Cardiac muscle cell (in vitro differentiated cells and primary cell): ENCODE results near the gene CCL27. TPM values are rescaled to one million over a fixed set of nuclear protein-coding genes. Genes with fewer than 3 reads are reported as not detected.

Source experiments
- DNase-seq, 2 donors: peaks; one replicate each; pipeline versions ENCODE4 v3.0.0 to v3.0.0-alpha.2; 2010 to 2017; ENCODE audit warnings: low read depth in 1 of 2, low spot score in 1 of 2
- H3K27ac ChIP-seq: fragments of 200-600 bp; sonication (generic); 2 replicates; pipeline ENCODE4 v1.5.1; 2016
- H3K27me3 ChIP-seq: fragments of 200-600 bp; sonication (generic); 2 replicates; pipeline ENCODE4 v1.6.0; 2016; ENCODE audit warnings: control low read depth
- H3K36me3 ChIP-seq: fragments of 200-600 bp; sonication (generic); 2 replicates; pipeline ENCODE4 v1.5.1; 2016; ENCODE audit warnings: control low read depth
- H3K4me1 ChIP-seq: fragments of 200-600 bp; sonication (generic); 2 replicates; pipeline ENCODE4 v1.8.1; 2017; ENCODE audit warnings: low read depth, mild to moderate bottlenecking, mixed run types
- H3K4me3 ChIP-seq: fragments of 200-600 bp; sonication (generic); 2 replicates; pipeline ENCODE4 v1.5.1; 2016; ENCODE audit warnings: mild to moderate bottlenecking
- H3K9me3 ChIP-seq: fragments of 200-600 bp; sonication (generic); 2 replicates; pipeline ENCODE4 v1.5.1; 2017; ENCODE audit warnings: low read depth, mild to moderate bottlenecking, control low read depth
- polyA plus RNA-seq: library from polyadenylated mRNA; unstranded; fragments of >200 nt; fragmentation: Nextera tagmentation; extraction: Ambion mirVana; gene quantifications from 2 replicates; pipeline ENCODE4 v1.2.1, GENCODE V29; 2016
- total RNA-seq: library from RNA; depleted of rRNA; stranded (reverse); fragments of >200 nt; gene quantifications from 2 replicates; pipeline ENCODE4 v1.2.3, GENCODE V29; 2016
- TF ChIP-seq, protein P1 (sequence below): IDR thresholded peaks from 2 replicates; pipeline ENCODE4 v1.5.1; 2012; ENCODE audit warnings: low read depth, mild to moderate bottlenecking, low read length

The CCL27 gene
- total and polyA plus RNA-seq, 2 experiments from 2014 or later = 0.77 to 1.3 TPM

DNA sequence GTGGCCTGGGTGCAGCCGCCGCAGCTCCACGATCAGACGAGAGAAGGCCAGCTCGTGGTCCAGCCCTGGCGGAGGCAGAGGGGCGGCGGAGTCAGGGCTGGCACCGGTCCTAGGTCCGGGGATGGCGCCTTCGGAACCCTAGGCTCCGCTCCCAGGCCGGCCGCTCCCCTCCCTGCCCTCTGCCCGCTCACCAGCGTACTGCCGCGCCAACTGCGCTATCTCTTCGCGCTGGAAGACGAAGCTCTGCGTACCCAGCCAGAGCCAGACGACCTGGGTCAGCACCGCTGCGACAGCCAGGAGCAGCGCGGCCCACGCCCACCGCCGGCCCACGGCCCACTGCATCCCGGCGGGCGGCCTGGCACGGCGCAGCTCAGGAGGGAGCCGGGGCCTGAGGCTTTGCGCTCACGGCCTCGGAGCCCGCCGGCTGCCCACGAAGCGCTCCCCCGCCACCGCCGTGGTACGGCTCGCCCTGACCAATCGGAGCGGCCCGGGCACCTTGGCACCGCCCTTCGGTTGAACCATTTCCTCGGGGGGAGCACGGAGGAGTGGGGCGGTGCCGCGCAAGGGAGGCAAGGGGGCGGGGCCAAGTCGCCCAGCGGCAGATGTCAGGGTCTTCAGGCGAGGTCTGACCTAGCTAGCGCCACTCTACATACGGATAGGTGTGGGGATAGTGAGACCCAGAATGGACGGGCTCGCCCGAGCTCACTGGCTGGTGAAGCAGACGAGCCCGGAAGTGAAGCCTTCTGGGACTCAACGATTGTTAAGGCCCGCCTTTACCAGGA lies 24.9 kb downstream of the CCL27 start, which contains the start of gene SIGMAR1:
Gene SIGMAR1, minus strand, starts transcription at position 432 of the 782 bp plus-strand sequence. Its CDS starts 90 bp downstream, at position 342.
- peak; percentile 94 to 96 for DNase-seq
- TF ChIP-seq, protein P1, sequence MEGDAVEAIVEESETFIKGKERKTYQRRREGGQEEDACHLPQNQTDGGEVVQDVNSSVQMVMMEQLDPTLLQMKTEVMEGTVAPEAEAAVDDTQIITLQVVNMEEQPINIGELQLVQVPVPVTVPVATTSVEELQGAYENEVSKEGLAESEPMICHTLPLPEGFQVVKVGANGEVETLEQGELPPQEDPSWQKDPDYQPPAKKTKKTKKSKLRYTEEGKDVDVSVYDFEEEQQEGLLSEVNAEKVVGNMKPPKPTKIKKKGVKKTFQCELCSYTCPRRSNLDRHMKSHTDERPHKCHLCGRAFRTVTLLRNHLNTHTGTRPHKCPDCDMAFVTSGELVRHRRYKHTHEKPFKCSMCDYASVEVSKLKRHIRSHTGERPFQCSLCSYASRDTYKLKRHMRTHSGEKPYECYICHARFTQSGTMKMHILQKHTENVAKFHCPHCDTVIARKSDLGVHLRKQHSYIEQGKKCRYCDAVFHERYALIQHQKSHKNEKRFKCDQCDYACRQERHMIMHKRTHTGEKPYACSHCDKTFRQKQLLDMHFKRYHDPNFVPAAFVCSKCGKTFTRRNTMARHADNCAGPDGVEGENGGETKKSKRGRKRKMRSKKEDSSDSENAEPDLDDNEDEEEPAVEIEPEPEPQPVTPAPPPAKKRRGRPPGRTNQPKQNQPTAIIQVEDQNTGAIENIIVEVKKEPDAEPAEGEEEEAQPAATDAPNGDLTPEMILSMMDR = no peak
- no peaks in the 10 kb centered on the region for H3K9me3 ChIP-seq

DNA sequence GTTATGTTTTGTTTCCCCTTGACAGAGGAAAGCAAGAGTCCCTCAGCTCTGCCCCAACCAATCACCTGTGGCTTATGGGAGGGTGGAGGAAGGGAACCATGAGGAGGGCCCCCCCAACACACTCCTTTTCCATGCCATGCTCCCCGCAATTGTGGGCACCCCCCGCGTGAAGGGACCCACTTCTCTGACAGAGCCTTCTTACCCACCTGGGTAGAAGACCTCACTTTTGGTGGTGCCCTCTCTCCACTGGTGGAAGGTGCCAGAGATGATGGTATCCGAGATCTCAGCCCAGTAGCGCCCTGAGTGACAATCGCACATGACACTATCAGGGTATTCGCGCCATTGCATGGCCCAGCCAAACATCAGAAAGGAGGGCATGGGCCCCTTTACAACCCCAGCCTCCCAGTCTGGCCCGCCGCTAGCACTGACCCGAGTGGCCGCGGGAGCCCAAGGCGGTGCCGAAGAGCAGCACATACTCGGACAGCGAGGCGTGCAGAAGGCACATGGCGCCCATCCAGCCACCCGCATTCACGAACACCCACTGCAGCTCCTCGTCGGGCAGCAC lies 25.6 kb downstream of the CCL27 start:
- H3K36me3 ChIP-seq = peaks cover 3% of the 10 kb centered on the region
- TF ChIP-seq, protein P1 = no peak
- H3K4me1 ChIP-seq = peaks cover 5% of the 10 kb centered on the region
- H3K4me3 ChIP-seq = peak overlapping the region; percentile 43
- no peaks in the 10 kb centered on the region for H3K9me3 ChIP-seq
- peak in 1 of 2 donors; percentile 49 for DNase-seq
- H3K27me3 ChIP-seq = no peaks in the 10 kb centered on the region
- no peak overlapping the region for H3K27ac ChIP-seq

More for the DNA sequence above, 24.9 kb downstream of the CCL27 start, which contains the start of gene SIGMAR1:
- Histone ChIP-seq H3K4me1 (peaks cover 5% of the 10 kb centered on the region), H3K4me3 (peak within 1 kb of the TSS; percentile 43), H3K36me3 (peaks cover 3% of the 10 kb centered on the region), H3K27ac (no peak within 1 kb of the TSS), H3K27me3 (no peaks in the 10 kb centered on the region)

DNA sequence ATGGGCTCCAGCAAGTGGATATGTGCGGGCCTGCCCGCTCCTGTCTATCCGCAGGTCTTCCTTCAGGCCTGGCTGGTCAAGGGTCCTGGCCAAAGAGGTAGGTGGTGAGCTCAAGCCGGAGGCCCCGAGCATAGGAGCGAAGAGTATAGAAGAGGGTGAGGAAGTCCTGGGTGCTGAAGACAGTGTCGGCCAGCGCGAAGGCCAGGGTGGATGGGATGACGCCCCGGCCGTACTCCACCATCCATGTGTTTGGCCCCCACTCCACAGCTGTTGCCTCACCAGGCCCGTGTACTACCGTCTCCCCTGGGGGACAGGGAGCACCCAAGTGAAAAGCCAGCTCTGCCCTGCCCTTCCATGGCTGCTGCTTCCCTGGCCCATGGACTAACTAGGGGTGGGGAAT lies 26.9 kb downstream of the CCL27 start:
- TF ChIP-seq, protein P1 = no peak
- peaks cover 5% of the 10 kb centered on the region for H3K4me1 ChIP-seq
- no peak overlapping the region for H3K27ac ChIP-seq
- peaks cover 10% of the 10 kb centered on the region for H3K27me3 ChIP-seq
- no peak for DNase-seq
- H3K9me3 ChIP-seq = no peaks in the 10 kb centered on the region
- H3K36me3 ChIP-seq = peaks cover 3% of the 10 kb centered on the region
- H3K4me3 ChIP-seq = no peak overlapping the region

DNA sequence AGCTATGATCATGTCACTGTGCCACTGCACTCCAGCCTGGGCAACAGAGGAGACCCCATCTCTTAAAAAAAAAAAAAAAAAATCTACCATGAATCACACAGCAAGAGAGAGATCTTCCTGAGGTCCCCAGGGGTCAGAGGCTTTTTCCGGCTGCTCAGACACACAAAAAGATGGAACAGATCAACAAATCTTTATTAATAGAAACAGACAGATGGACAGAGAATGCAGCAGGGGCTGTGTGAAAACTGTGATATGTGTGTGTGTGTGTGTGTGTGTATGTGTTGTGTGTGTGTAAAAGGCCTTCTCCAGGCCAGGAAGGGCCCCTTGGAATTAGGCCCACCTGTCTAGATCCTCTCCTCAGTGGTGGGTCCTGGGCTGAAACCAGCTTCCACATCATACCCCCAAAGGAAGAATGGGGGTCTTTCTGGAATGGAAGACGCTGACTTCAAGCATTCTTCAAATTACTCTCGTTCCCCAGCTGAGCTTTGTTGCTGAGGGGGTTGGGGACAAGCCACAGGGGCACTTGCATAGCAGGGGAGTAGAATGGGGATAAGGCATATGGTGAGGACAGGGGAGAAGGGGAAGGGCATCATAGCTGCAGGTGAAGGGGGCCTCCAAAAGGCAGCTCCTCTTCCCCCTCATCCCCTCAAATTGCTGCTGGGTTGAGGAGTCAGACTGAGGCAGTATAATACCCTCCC lies 27.8 kb downstream of the CCL27 start:
- Histone ChIP-seq H3K4me3 (no peak overlapping the region), H3K27me3 (peaks cover 19% of the 10 kb centered on the region), H3K27ac (no peak overlapping the region), H3K9me3 (no peaks in the 10 kb centered on the region), H3K4me1 (peaks cover 5% of the 10 kb centered on the region), H3K36me3 (peaks cover 3% of the 10 kb centered on the region)
- TF ChIP-seq, protein P1 = no peak
- DNase-seq = no peak

DNA sequence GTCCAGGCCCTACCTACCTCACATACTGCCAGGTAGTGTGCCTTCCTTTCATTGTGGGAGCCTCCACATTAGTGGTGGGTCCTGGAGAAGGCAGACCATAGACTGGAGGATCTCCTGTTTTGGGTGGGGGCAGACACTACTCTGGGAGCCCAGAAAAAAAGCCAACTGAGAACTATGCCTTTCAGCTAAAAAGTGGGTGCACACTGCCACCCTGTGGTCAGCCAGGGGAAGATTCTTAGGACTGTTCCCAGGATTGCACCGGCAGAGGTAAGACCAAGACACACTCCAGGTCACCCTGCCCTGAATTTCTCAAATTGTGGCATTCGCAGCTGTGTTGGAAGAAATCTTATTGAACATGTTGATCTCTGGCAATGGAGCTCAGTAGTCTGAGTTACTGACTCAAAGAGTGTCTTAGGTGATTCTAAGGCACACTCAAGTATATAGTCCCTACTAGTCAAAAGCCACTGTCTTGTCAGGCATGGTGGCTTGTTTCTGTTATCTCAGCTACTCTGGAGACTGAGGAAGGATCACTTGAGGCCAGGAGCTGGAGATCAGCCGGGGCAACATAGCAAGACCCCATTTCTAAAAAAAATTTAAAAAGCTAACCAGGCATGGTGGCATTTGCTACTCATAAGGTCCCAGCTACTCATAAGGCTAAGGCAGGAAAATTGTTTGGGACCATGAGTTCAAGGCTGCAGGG lies 28.5 kb downstream of the CCL27 start:
- peaks cover 5% of the 10 kb centered on the region for H3K4me1 ChIP-seq
- TF ChIP-seq, protein P1 = peak; percentile 85
- H3K9me3 ChIP-seq = no peaks in the 10 kb centered on the region
- H3K27me3 ChIP-seq = peaks cover 26% of the 10 kb centered on the region
- H3K4me3 ChIP-seq = no peak overlapping the region
- no peak overlapping the region for H3K27ac ChIP-seq
- peak; percentile 73 to 77 for DNase-seq
- peaks cover 3% of the 10 kb centered on the region for H3K36me3 ChIP-seq
